Neural cell (in vitro differentiated cells): Measurements from ENCODE around the gene PIK3R4. TPM values are rescaled to one million over a fixed set of nuclear protein-coding genes. Genes with fewer than 3 reads are reported as not detected.

ENCODE experiments used
- H2AFZ ChIP-seq: fragments of 200-600, 300-800 bp; sonication (generic), shearing (Covaris generic); 2 replicates; pipeline ENCODE4 v1.6.0; 2014; ENCODE audit warnings: low read depth, mild to moderate bottlenecking, antibody characterized with exemption, low read length, moderate library complexity
- H3F3A ChIP-seq: fragments of 200-600 bp; shearing (Covaris generic); 2 replicates; pipeline ENCODE4 v1.6.1; 2016; ENCODE audit warnings: mild to moderate bottlenecking, moderate library complexity, mixed read lengths, antibody characterized with exemption, low read length; ENCODE audit not compliant: insufficient read depth, poor library complexity, severe bottlenecking
- H3K27ac ChIP-seq: fragments of 200-600, 300-800 bp; sonication (generic), shearing (Covaris generic); 2 replicates; pipeline ENCODE4 v1.5.1; 2014; ENCODE audit warnings: mild to moderate bottlenecking, low read length, moderate library complexity
- H3K27me3 ChIP-seq: fragments of 300-800, 200-600 bp; sonication (generic), shearing (Covaris generic); 2 replicates; pipeline ENCODE4 v1.6.0; 2014; ENCODE audit warnings: mild to moderate bottlenecking, low read depth, low read length, moderate library complexity; ENCODE audit not compliant: insufficient read depth
- H3K36me3 ChIP-seq: fragments of 300-800, 200-600 bp; sonication (generic), shearing (Covaris generic); 2 replicates; pipeline ENCODE4 v1.5.1; 2014; ENCODE audit warnings: mild to moderate bottlenecking, antibody characterized with exemption, low read length, moderate library complexity; ENCODE audit not compliant: insufficient read depth
- H3K4me2 ChIP-seq: fragments of 300-800, 200-600 bp; sonication (generic), shearing (Covaris generic); 2 replicates; pipeline ENCODE4 v1.6.0; 2014; ENCODE audit warnings: mild to moderate bottlenecking, low read length
- H3K4me3 ChIP-seq: fragments of 300-800, 200-600 bp; sonication (generic), shearing (Covaris generic); 2 replicates; pipeline ENCODE4 v1.5.1; 2014; ENCODE audit warnings: mild to moderate bottlenecking, low read length, moderate library complexity
- H3K79me2 ChIP-seq: fragments of 200-600 bp; shearing (Covaris generic); replicated peaks from 2 replicates; pipeline ENCODE4 v1.6.0; 2014; ENCODE audit warnings: mild to moderate bottlenecking, low read length, moderate library complexity; ENCODE audit not compliant: insufficient read depth
- H3K9ac ChIP-seq: fragments of 300-800, 200-600 bp; sonication (generic), shearing (Covaris generic); 2 replicates; pipeline ENCODE4 v1.6.1; 2016; ENCODE audit warnings: mild to moderate bottlenecking, low read length, mixed read lengths
- H3K9me2 ChIP-seq: fragments of 200-600 bp; shearing (Covaris generic); 2 replicates; pipeline ENCODE4 v1.6.1; 2016; ENCODE audit warnings: mild to moderate bottlenecking, low read length, mixed read lengths; ENCODE audit not compliant: insufficient read depth
- H3K9me3 ChIP-seq: fragments of 200-600, 300-800 bp; sonication (generic), shearing (Covaris generic); 2 replicates; pipeline ENCODE4 v1.6.1; 2016; ENCODE audit warnings: mild to moderate bottlenecking, mixed run types, low read length, moderate library complexity, mixed read lengths
- H4K20me1 ChIP-seq: fragments of 200-600 bp; shearing (Covaris generic); 2 replicates; pipeline ENCODE4 v1.6.1; 2016; ENCODE audit warnings: mild to moderate bottlenecking, mixed run types; ENCODE audit not compliant: insufficient read depth
- EP300 ChIP-seq: fragments of 450-650 bp; conservative IDR thresholded peaks from 2 replicates; pipeline ENCODE4 v1.6.1; 2014; ENCODE audit warnings: antibody characterized with exemption, mild to moderate bottlenecking, moderate library complexity; ENCODE audit not compliant: poor library complexity, severe bottlenecking
- EZH2 ChIP-seq: fragments of 200-600, 300-800 bp; shearing (Covaris generic), sonication (generic); IDR thresholded peaks from 2 replicates; pipeline ENCODE4 v1.6.1; 2014; ENCODE audit warnings: antibody characterized with exemption, low read length, borderline replicate concordance, mild to moderate bottlenecking; ENCODE audit not compliant: insufficient read depth, poor library complexity, severe bottlenecking
- MXI1 ChIP-seq: fragments of 450-650 bp; conservative IDR thresholded peaks from 2 replicates; pipeline ENCODE4 v1.6.1; 2014; ENCODE audit warnings: antibody characterized with exemption, mild to moderate bottlenecking; ENCODE audit not compliant: poor library complexity, severe bottlenecking
- POLR2AphosphoS5 ChIP-seq: IDR thresholded peaks from 2 replicates; pipeline ENCODE4 v1.6.1; 2012
- RAD21 ChIP-seq: fragments of 450-650 bp; conservative IDR thresholded peaks from 2 replicates; pipeline ENCODE4 v1.6.1; 2014; ENCODE audit warnings: antibody characterized with exemption, mild to moderate bottlenecking, moderate library complexity
- REST ChIP-seq: IDR thresholded peaks from 2 replicates; pipeline ENCODE4 v1.6.1; 2012; ENCODE audit warnings: borderline replicate concordance
- SMC3 ChIP-seq: fragments of 450-650 bp; conservative IDR thresholded peaks from 2 replicates; pipeline ENCODE4 v1.6.1; 2014; ENCODE audit warnings: antibody characterized with exemption, mild to moderate bottlenecking, moderate library complexity; ENCODE audit not compliant: poor library complexity
- TAF1 ChIP-seq: IDR thresholded peaks from 2 replicates; pipeline ENCODE4 v1.6.1; 2012; ENCODE audit warnings: low read depth
- polyA plus RNA-seq: library from polyadenylated mRNA; depleted of rRNA; stranded (reverse); fragments of >200 nt; gene quantifications from 2 replicates; pipeline ENCODE4 v1.2.3, GENCODE V29; 2014
- TF ChIP-seq, protein P1 (sequence below): fragments of 450-650 bp; IDR thresholded peaks from 2 replicates; pipeline ENCODE4 v1.5.1; 2014; ENCODE audit warnings: antibody characterized with exemption, mild to moderate bottlenecking, moderate library complexity; ENCODE audit not compliant: poor library complexity, severe bottlenecking

The PIK3R4 gene
- polyA plus RNA-seq, 1 donor from 2014 or later: 18.3 TPM

DNA sequence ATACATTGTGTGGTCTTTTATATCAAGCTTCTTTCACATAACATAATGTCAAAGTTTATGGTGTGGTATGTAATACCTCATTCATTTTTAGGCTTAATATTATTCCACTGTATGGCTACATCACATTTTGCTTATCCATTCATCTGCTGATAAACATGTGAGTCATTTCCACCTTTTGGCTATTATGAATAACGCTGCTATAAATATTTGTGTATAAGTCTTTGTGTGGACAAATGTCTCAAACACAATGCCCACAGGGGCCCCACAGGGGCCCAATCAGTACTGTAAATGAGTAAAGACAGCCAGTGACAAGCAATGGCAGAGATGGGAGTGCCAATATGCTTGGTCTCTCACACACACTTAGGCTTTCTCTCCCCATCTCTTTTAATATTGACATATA is 54.2 kb downstream of the PIK3R4 start:
- no peaks in the 10 kb centered on the region for H3K9me3 ChIP-seq
- H3K27me3 ChIP-seq: no peaks in the 10 kb centered on the region
- no peak overlapping the region for H3K4me2 ChIP-seq
- H3K9me2 ChIP-seq: no peaks in the 10 kb centered on the region
- H4K20me1 ChIP-seq: no peaks in the 10 kb centered on the region
- TF ChIP-seq MXI1 (no peak), RAD21 (no peak), EZH2 (no peak), EP300 (no peak), POLR2AphosphoS5 (no peak), SMC3 (no peak), REST (no peak), TAF1 (no peak)
- TF ChIP-seq, protein P1, sequence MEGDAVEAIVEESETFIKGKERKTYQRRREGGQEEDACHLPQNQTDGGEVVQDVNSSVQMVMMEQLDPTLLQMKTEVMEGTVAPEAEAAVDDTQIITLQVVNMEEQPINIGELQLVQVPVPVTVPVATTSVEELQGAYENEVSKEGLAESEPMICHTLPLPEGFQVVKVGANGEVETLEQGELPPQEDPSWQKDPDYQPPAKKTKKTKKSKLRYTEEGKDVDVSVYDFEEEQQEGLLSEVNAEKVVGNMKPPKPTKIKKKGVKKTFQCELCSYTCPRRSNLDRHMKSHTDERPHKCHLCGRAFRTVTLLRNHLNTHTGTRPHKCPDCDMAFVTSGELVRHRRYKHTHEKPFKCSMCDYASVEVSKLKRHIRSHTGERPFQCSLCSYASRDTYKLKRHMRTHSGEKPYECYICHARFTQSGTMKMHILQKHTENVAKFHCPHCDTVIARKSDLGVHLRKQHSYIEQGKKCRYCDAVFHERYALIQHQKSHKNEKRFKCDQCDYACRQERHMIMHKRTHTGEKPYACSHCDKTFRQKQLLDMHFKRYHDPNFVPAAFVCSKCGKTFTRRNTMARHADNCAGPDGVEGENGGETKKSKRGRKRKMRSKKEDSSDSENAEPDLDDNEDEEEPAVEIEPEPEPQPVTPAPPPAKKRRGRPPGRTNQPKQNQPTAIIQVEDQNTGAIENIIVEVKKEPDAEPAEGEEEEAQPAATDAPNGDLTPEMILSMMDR: no peak
- no peak overlapping the region for H3K9ac ChIP-seq
- H2AFZ ChIP-seq: no peak overlapping the region
- H3K36me3 ChIP-seq: no peaks in the 10 kb centered on the region
- no peaks in the 10 kb centered on the region for H3K79me2 ChIP-seq
- no peak overlapping the region for H3K4me3 ChIP-seq
- H3K27ac ChIP-seq: no peak overlapping the region
- no peaks in the 10 kb centered on the region for H3F3A ChIP-seq

- Histone ChIP-seq H3K27me3 (no peaks in the 10 kb centered on the region), H3K4me3 (no peak overlapping the region)
Observed at GRCh38 chr3:130688697-130689470, 57.7 kb downstream of the PIK3R4 start.

More at GRCh38 chr3:130688697-130689470, 57.7 kb downstream of the PIK3R4 start:
- Histone ChIP-seq H3K27ac (no peak overlapping the region), H3K36me3 (no peaks in the 10 kb centered on the region), H4K20me1 (no peaks in the 10 kb centered on the region), H3K9me3 (no peaks in the 10 kb centered on the region), H3K9me2 (no peaks in the 10 kb centered on the region), H2AFZ (no peak overlapping the region), H3K4me2 (no peak overlapping the region), H3F3A (no peaks in the 10 kb centered on the region), H3K79me2 (no peaks in the 10 kb centered on the region), H3K9ac (no peak overlapping the region)
- no peak for TF ChIP-seq SMC3
